H1 (cell line): ENCODE results near the gene TOMM34. TPM values are rescaled to one million over a fixed set of nuclear protein-coding genes. Genes with fewer than 3 reads are reported as not detected.

Experiments
- CTCF ChIA-PET: fragments of 300-600 bp; sonication (Branson Sonifier 250); formaldehyde crosslinking; loops from one replicate; lab custom pipeline; 2021; ENCODE audit not compliant: partially characterized antibody; lab: Charles Lee
- POLR2A ChIA-PET: fragments of 300-600 bp; sonication (Branson Sonifier 250); formaldehyde crosslinking; loops from one replicate; lab custom pipeline; 2021; ENCODE audit warnings: inconsistent platforms; ENCODE audit not compliant: partially characterized antibody; lab: Charles Lee
- DNase-seq, 2 experiments: peaks; one replicate each; pipeline versions ENCODE4 v3.0.0 to v3.0.0-alpha.2; 2010 to 2022; ENCODE audit warnings: low spot score in 2 of 2, low read depth in 1 of 2, mixed read lengths in 1 of 2
- FAIRE-seq: peaks from 2 replicates; lab custom pipeline; 2011; peaks lifted over from hg19 to GRCh38; lab: Jason Lieb, UNC
- H2AFZ ChIP-seq: 2 replicates; pipeline ENCODE4 v1.8.1; 2012; ENCODE audit warnings: low read length, inconsistent platforms
- H2AK5ac ChIP-seq: 2 replicates; pipeline ENCODE4 v1.6.1; 2013; ENCODE audit warnings: low read depth, low read length
- H2BK120ac ChIP-seq: replicated peaks from 2 replicates; pipeline ENCODE3; 2013; ENCODE audit warnings: low read depth, low read length, inconsistent platforms
- H2BK12ac ChIP-seq: 2 replicates; pipeline ENCODE4 v1.6.1; 2013; ENCODE audit warnings: low read depth, low read length
- H2BK15ac ChIP-seq: 2 replicates; pipeline ENCODE4 v1.6.1; 2013; ENCODE audit warnings: low read length
- H2BK20ac ChIP-seq: 2 replicates; pipeline ENCODE4 v1.6.1; 2013; ENCODE audit warnings: low read length
- H2BK5ac ChIP-seq: 2 replicates; pipeline ENCODE4 v1.6.1; 2013; ENCODE audit warnings: low read depth, low read length
- H3K14ac ChIP-seq: 2 replicates; pipeline ENCODE4 v1.6.1; 2013; ENCODE audit warnings: inconsistent platforms; ENCODE audit not compliant: insufficient read length
- H3K18ac ChIP-seq: 2 replicates; pipeline ENCODE4 v1.6.1; 2013; ENCODE audit warnings: low read length; ENCODE audit errors: extremely low read depth
- H3K23ac ChIP-seq: 2 replicates; pipeline ENCODE4 v1.6.1; 2013; ENCODE audit warnings: inconsistent platforms; ENCODE audit not compliant: insufficient read length
- H3K23me2 ChIP-seq: 2 replicates; pipeline ENCODE4 v1.6.1; 2013; ENCODE audit warnings: low read depth, low read length
- H3K27ac ChIP-seq: 2 replicates; pipeline ENCODE4 v1.6.1; 2011; ENCODE audit warnings: low read depth, low read length, inconsistent platforms
- H3K27me3 ChIP-seq, 4 experiments: replicated peaks in 1 of 4; 1 replicate in 1 of 4; 2 replicates in 3 of 4; pipeline versions ENCODE4 v1.6.1 to v1.8.1; 2011 to 2013; ENCODE audit warnings: low read length in 3 of 4, mild to moderate bottlenecking in 3 of 4, inconsistent platforms in 2 of 4, mixed read lengths in 2 of 4, moderate library complexity in 1 of 4; ENCODE audit not compliant: control insufficient read depth in 3 of 4, insufficient read depth in 3 of 4; ENCODE audit errors: extremely low read depth in 1 of 4
- H3K36me3 ChIP-seq, 4 experiments: 2 replicates each; pipeline versions ENCODE4 v1.6.1 to v1.8.1; 2011 to 2013; ENCODE audit warnings: mild to moderate bottlenecking in 4 of 4, low read length in 3 of 4, moderate library complexity in 2 of 4, control low read depth in 1 of 4, inconsistent platforms in 1 of 4; ENCODE audit not compliant: insufficient read depth in 4 of 4, control insufficient read depth in 2 of 4
- H3K4ac ChIP-seq: replicated peaks from 2 replicates; pipeline ENCODE3; 2013; ENCODE audit warnings: low read length, low read depth, mixed read lengths, inconsistent platforms; ENCODE audit not compliant: insufficient read length
- H3K4me1 ChIP-seq, 4 experiments: replicated peaks in 1 of 4; 1 replicate in 1 of 4; 2 replicates in 3 of 4; pipeline versions ENCODE4 v1.6.1 to v1.8.1; 2011 to 2013; ENCODE audit warnings: low read length in 3 of 4, inconsistent platforms in 2 of 4, mixed read lengths in 1 of 4; ENCODE audit not compliant: insufficient read depth in 4 of 4, control insufficient read depth in 3 of 4
- H3K4me2 ChIP-seq, 2 experiments: 2 replicates each; pipeline versions ENCODE4 v1.6.1 to v1.8.1; 2011 to 2013; ENCODE audit warnings: low read depth in 2 of 2, low read length in 2 of 2, control low read depth in 1 of 2, inconsistent platforms in 1 of 2, mild to moderate bottlenecking in 1 of 2; ENCODE audit not compliant: insufficient read depth in 1 of 2
- H3K4me3 ChIP-seq, 4 experiments: fragments of 200-600, 300-600 bp in 1 of 4; sonication (generic), shearing (Covaris generic), sonication (Bioruptor Twin) in 1 of 4; 2 replicates each; pipeline versions ENCODE4 v1.5.1 to v1.8.1; 2011 to 2016; ENCODE audit warnings: low read length in 4 of 4, low read depth in 3 of 4, control low read depth in 2 of 4, inconsistent platforms in 2 of 4, mild to moderate bottlenecking in 2 of 4, mixed read lengths in 1 of 4, moderate library complexity in 1 of 4; ENCODE audit not compliant: insufficient read depth in 2 of 4; ENCODE audit errors: extremely low read depth in 1 of 4
- H3K56ac ChIP-seq: replicated peaks from 2 replicates; pipeline ENCODE3; 2013; ENCODE audit warnings: low read depth, mild to moderate bottlenecking, mixed read lengths, low read length, inconsistent platforms; ENCODE audit not compliant: insufficient read length
- H3K79me1 ChIP-seq: 2 replicates; pipeline ENCODE4 v1.6.1; 2013; ENCODE audit warnings: low read depth, low read length, control low read depth
- H3K79me2 ChIP-seq, 2 experiments: 2 replicates each; pipeline versions ENCODE4 v1.6.1 to v1.8.1; 2012 to 2013; ENCODE audit warnings: low read length in 2 of 2, mild to moderate bottlenecking in 2 of 2, inconsistent platforms in 1 of 2; ENCODE audit not compliant: insufficient read depth in 2 of 2, control insufficient read depth in 1 of 2
- H3K9ac ChIP-seq, 4 experiments: replicated peaks in 1 of 4; 1 replicate in 1 of 4; 2 replicates in 3 of 4; pipeline versions ENCODE4 v1.6.1 to v1.8.1; 2011 to 2013; ENCODE audit warnings: low read depth in 3 of 4, low read length in 3 of 4, control low read depth in 2 of 4, mild to moderate bottlenecking in 2 of 4, moderate library complexity in 2 of 4, inconsistent platforms in 1 of 4; ENCODE audit errors: extremely low read depth in 1 of 4
- H3K9me3 ChIP-seq, 2 experiments: 2 replicates each; pipeline versions ENCODE4 v1.6.1 to v1.8.1; 2012 to 2013; ENCODE audit warnings: mild to moderate bottlenecking in 2 of 2, moderate library complexity in 2 of 2, control low read depth in 1 of 2, inconsistent platforms in 1 of 2, low read depth in 1 of 2, low read length in 1 of 2, mixed read lengths in 1 of 2; ENCODE audit not compliant: insufficient read depth in 2 of 2
- H4K20me1 ChIP-seq, 2 experiments: replicated peaks in 1 of 2; 2 replicates each; pipeline versions ENCODE3 to v1.8.1; 2011 to 2013; ENCODE audit warnings: inconsistent platforms in 2 of 2, low read length in 2 of 2, mild to moderate bottlenecking in 1 of 2; ENCODE audit not compliant: insufficient read depth in 2 of 2, control insufficient read depth in 1 of 2
- H4K5ac ChIP-seq: 2 replicates; pipeline ENCODE4 v1.6.1; 2013; ENCODE audit warnings: low read length, low read depth, mixed read lengths, inconsistent platforms; ENCODE audit not compliant: insufficient read length
- H4K8ac ChIP-seq: 2 replicates; pipeline ENCODE4 v1.8.0; 2013; ENCODE audit warnings: mild to moderate bottlenecking, moderate library complexity, low read length, inconsistent platforms; ENCODE audit not compliant: insufficient read depth; ENCODE audit errors: extremely low read depth
- H4K91ac ChIP-seq: replicated peaks from 2 replicates; pipeline ENCODE3; 2013; ENCODE audit warnings: low read length, mixed read lengths, inconsistent platforms; ENCODE audit not compliant: insufficient read length
- CHD1 ChIP-seq: IDR thresholded peaks from 2 replicates; pipeline ENCODE4 v1.6.1; 2012; ENCODE audit warnings: low read depth, low read length, improper control_type of control experiment
- WGBS, 2 experiments: shearing (Covaris generic) in 1 of 2; methylation state at CpG; one replicate each; pipeline versions ENCODE4 v1.1.6 to v1.1.7; 2013 to 2015; ENCODE audit warnings: low lambda C conversion rate in 2 of 2, mixed read lengths in 2 of 2, inconsistent platforms in 1 of 2, low coverage in 1 of 2, missing lambda C conversion rate in 1 of 2; ENCODE audit not compliant: insufficient replicate concordance in 2 of 2, insufficient coverage in 1 of 2, insufficient read length in 1 of 2; ENCODE audit errors: extremely low coverage in 1 of 2, missing lambda C conversion rate in 1 of 2; 5-methylcytosine and 5-hydroxymethylcytosine counted together
- polyA plus RNA-seq, 7 experiments: library from polyadenylated mRNA; depleted of rRNA in 3 of 7; stranded (reverse) in 5 of 7; unstranded in 2 of 7; fragments of >200 nt in 5 of 7; fragments of 200-250 nt in 2 of 7; gene quantifications; 1 replicate in 5 of 7; 2 replicates in 1 of 7; 4 replicates in 1 of 7; pipeline versions ENCODE4 v1.2.1 to v1.2.3, GENCODE V29; 2011 to 2013; ENCODE audit warnings: missing spikeins in 2 of 7, mixed read lengths in 2 of 7
- total RNA-seq: library from RNA; stranded (reverse); fragmentation: NEBNext Ultra II Directional; extraction: Animal tissue kit (Norgen Biotek cat#: 25700); gene quantifications from 2 replicates; pipeline ENCODE4 v1.2.1, GENCODE V29; 2021
- TF ChIP-seq, protein P1 (sequence below): IDR thresholded peaks from 2 replicates; pipeline ENCODE4 v1.6.1; 2012; ENCODE audit warnings: inconsistent platforms

The TOMM34 gene
- total and polyA plus RNA-seq, 2 of the 8 experiments (the other 6 are each of a cell fraction or from before 2014, with no cell fraction given): 32.1 to 35.1 TPM

DNA sequence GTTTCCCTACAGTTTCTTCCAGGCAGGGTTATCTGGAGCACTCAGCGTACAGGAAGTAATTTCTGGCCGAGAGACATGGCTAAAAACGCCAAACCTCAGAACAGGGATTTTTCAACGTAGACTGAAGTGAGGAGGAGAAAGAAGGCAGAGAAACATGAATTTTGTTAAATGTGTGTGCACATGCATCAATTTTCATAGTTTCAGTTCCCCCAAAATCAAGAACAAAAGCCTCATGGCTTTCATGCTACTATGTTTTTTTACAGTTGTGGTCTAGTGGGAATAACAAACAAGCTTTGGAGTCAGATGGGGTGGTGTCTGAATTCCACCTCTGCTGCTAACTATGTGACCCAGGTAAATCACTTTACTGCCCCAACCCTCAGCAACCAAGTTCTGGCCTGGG lies 4.9 kb downstream of the TOMM34 start:
- Histone ChIP-seq H3K18ac (no peak overlapping the region), H3K56ac (no peak overlapping the region), H3K4ac (no peak overlapping the region), H3K27ac (no peak overlapping the region), H3K23me2 (peaks cover 5% of the 10 kb centered on the region; the same call in 1 of the 2 replicates), H3K36me3 (peaks cover 17 to 52% (median 48%) of the 10 kb centered on the region in 4 experiments), H2BK20ac (no peak overlapping the region), H2BK12ac (no peak overlapping the region), H3K9me3 (no peaks in the 10 kb centered on the region), H3K14ac (no peak overlapping the region), H4K8ac (0 out of 2 replicates have a peak overlapping the region, but pooled peaks have one; percentile 6), H2BK120ac (no peak overlapping the region), H2BK15ac (no peak overlapping the region), H4K20me1 (peaks cover 2 to 6% of the 10 kb centered on the region in 2 experiments), H2BK5ac (no peak overlapping the region), H3K4me2 (no peak overlapping the region), H4K91ac (no peak overlapping the region), H3K23ac (no peak overlapping the region), H3K4me3 (no peak overlapping the region), H2AFZ (no peak overlapping the region), H3K79me1 (peaks cover 8% of the 10 kb centered on the region), H2AK5ac (no peak overlapping the region), H3K4me1 (peaks cover 0 to 3% (median 0%) of the 10 kb centered on the region in 4 experiments; a peak in 3 of 7 replicates), H3K27me3 (no peaks in the 10 kb centered on the region), H3K79me2 (peaks cover 3 to 20% of the 10 kb centered on the region in 2 experiments; a peak in 3 of 4 replicates), H4K5ac (no peak overlapping the region), H3K9ac (no peak overlapping the region)
- FAIRE-seq (no peak), DNase-seq (no peak)
- ChIA-PET CTCF (interaction anchor here (2.1 kb wide), 1 partner anchor 9 kb away, joined by 7 read pairs; no protein-coding TSS in a partner anchor), POLR2A (no interaction called here)
- 91% methylated on average over 4 of the region's 4 CpGs; no CpG with 5 or more reads in 1 of the 2 experiments for WGBS, 2 experiments
- no peak for TF ChIP-seq CHD1
- TF ChIP-seq, protein P1, sequence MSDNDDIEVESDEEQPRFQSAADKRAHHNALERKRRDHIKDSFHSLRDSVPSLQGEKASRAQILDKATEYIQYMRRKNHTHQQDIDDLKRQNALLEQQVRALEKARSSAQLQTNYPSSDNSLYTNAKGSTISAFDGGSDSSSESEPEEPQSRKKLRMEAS: no peak
